ENCODE measurements around the gene GLMP.
"Not testable (repeated sequence)": the region's sequence is repeated elsewhere in the genome, so short reads cannot be mapped to it uniquely, and the experiment has no call there.

Gene GLMP, protein sequence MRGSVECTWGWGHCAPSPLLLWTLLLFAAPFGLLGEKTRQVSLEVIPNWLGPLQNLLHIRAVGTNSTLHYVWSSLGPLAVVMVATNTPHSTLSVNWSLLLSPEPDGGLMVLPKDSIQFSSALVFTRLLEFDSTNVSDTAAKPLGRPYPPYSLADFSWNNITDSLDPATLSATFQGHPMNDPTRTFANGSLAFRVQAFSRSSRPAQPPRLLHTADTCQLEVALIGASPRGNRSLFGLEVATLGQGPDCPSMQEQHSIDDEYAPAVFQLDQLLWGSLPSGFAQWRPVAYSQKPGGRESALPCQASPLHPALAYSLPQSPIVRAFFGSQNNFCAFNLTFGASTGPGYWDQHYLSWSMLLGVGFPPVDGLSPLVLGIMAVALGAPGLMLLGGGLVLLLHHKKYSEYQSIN

DNA sequence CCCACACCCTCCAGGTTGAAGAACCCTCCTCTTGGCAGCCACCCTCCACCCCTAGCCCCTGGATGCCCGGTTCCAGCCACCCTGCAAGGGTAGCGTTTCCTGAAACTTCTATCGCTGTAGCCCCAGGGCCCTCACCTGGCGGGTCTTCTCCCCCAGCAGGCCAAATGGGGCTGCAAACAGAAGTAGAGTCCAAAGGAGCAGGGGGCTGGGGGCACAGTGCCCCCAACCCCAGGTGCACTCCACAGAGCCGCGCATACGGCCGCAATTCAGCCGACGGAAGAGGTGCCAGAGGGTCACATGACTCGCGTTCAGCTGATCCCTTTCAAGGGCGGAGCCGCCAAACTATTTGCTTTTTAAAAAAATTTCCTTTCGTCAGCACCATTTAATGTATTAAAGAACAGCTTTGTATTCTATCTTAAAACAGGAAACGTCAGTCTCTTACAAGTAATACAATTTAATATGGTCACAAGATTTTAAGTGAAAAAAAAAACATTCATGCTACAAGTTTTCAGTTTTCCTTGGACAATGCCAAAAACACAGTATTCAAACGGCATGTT lies at the start of gene GLMP:
Gene GLMP, minus strand, starts transcription at position 289 of the 557 bp plus-strand sequence. Its CDS starts 34 bp downstream, at position 255.
- peak; percentile 82 for FAIRE-seq

DNA sequence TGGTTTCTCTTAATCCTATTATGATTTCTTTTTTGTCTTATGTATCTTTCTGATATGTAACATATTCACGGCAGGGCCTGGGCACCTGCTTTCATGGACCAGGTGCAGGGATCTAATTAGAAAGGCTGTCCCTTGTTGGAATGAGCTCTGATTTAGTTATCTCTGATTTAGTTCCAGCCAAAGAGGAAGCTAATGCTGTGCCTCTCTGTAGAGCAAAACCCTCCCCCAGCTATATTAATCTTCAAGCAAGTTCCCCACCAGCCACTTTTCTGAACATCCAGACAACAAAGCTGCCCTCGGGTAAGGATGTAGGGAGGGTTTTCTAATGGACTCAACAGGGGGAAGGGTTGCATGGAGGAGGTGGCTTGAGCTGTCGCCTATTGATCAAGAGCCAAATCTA lies 48.9 kb upstream of the GLMP start:
- no peak for FAIRE-seq

DNA sequence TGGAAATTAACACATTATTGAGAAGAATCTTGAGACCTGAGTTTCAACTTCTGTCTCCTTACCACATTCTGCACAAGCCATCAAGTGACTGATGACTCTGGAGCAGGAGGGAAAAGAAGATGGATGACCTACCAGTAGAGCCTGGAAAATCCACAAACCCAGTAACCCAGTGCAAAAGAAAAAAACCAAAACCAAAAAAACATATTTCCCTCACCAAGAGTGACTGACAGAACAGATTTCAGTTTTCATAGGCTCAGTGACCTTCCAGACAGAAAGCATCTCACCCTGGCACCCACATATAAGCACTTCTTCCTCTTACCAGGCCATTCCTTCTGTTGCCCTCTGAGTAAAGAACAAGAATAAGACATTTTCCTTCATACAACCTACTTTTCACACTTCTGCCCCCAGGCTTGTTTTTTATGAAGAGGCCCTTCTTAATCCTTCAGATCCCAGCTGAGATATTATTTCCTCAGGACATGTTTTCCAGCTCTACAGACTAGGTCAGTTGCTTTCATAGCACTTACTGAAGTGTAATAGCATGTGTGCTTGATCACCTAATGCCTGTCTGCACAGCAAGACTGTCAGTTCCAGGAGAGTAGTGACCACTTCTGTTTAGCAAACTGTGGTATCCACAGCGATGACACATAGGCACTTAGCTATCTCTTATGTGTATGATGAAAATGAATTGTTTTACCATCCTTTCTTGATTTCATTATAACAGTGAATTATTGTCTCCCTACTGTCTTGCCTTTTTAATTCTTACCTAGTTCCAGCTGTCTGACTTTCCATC lies 46.9 kb upstream of the GLMP start:
- FAIRE-seq = no peak

DNA sequence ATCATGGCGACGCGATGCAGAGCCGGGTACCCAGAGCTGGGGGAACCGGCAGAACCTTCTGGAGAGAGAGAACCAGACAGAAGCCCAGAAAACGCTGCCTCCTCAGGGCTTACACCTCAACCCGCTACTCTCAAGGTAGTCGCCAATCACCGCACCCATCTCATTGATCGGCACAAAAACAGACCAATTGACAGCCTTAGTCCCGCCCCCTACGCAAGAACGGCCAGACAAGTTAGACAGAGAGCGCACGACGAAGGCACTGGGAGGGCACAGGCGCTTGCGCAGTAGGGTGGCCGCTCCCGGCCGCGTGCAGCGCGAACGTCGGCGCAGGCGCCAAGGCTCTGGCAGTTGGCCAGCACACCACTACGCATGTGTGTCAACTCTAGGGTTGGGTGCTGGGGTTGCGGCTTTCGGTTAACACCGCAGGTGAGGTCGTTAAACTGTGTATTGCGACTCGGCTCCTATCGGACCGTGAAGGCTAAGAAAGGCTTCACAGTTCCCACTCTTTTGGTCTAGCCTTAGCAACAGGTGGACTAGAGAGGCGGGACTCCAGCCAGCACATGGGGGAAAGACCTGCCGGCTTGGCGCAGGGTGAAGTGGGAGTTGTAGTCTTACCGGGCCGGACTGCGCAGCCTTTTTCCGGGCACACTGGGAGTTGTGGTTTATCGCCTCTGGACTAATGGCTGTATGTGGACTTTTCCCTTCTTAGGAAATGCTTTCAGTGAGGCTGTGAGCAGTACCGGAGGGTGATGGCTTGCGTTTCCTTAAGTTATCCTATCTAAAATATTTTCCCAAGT lies 42.9 kb upstream of the GLMP start, which contains the start of the genes CCT3 and TSACC:
Gene CCT3, minus strand, starts transcription at position 113 of the 797 bp plus-strand sequence. Its CDS starts 108 bp downstream, at position 5.
Gene TSACC, plus strand, starts transcription at position 347 of the 797 bp plus-strand sequence. CDS start 1,232 bp downstream, outside the sequence.
- FAIRE-seq = peak; percentile 98

DNA sequence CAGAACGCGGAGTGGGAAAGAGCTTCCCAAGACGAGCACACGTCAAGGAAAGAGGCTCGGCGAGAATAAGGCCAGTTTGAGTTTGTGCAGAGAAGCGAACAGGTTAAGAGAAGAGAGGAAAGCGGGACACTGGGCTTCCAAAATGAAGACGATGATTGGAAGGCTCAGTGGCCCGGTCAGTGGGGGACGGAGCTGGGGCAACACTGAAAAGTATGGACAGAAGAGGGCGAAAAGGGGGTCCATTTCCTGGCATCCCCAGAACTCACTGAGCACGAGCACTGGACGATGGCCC lies 42.4 kb upstream of the GLMP start:
- no peak for FAIRE-seq

DNA sequence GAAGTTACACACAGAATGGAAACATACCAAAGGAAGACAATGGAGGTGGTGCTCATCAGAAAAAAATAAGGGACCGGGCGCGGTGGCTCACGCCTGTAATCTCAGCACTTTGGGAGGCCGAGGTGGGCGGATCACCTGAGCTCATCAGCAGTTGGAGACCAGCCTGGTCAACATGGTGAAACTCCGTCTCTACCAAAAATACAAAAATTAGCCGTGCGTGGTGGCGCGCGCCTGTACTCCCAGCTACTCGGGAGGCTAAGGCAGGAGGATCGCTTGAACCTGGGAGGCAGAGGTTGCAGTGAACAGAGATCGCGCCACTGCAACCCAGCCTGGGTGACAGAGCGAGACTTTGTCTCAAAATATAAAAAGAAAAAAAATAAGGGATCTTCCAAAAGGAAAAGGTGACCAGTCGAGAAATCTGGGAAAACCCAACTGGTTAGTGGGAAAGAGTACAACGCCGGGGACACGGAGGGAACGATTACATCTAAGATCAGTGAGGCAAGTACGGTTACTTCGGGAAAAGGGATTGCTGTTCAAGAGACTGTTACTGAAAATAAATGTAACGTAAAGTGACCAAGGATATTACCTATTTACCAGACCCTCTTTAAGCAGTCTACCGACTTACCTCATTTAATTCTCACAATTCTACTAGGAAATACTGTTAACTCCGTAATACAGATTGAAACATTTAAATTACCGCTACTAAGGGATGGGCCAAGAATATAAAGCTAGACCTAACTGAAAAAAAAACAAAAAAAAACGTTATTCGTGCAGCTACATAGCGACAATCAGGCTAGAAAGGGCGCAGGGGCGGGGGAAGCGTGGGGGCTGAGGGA lies 41.8 kb upstream of the GLMP start:
- no peak for FAIRE-seq

DNA sequence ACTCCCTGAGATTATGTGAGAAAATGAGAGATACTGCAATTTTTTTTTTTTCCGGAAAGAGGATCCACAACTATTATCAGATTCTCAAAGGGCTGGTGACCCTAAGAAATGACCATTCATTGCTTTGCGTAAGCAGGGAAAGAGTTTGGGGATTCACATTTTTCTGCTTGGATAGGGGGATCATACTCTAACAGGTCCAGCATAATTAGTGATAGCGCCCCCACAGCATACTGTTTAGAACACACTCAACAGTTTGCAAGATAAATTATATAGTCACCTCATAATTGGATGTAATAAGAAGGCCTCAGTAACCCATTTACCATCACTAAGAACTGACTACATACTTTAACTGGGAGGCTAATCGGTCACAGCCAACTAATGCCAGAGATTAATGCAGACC lies 40.8 kb upstream of the GLMP start:
- FAIRE-seq = no peak

DNA sequence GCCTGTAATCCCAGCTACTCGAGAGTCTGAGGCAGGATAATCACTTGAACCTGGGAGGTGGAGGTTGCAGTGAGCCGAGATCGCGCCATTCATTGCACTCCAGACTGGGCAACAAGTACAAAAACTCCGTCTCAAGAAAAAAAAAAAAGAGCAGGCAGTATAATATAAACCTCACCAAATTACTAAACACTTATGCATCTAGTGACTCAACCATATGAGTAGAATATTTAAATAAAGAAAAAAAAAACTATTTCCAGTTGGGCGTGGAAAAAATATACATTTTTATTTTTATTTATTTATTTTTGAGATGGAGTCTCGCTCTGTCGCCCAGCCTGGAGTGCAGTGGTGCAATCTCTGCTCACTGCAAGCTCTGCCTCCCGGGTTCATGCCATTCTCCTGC lies 27.7 kb upstream of the GLMP start:
- FAIRE-seq = not testable (repeated sequence)

DNA sequence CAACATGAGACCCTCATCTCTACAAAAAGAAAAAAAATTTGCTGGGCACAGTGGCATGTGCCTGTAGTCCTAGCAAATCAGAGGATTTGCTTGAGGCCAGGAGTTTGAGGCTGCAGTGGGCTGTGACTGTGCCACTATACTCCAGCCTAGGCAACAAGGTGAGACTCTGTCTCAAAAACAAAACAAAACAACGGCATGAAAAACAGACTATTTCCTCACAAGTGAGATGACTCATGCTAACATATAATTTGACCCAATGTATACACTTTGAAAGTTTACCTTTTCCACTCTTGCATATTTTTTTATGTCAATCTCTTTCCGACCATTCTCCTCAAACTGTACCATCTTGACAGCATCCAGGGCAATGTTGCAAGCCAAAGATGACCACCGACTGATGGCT lies 25.1 kb upstream of the GLMP start:
- no peak for FAIRE-seq

DNA sequence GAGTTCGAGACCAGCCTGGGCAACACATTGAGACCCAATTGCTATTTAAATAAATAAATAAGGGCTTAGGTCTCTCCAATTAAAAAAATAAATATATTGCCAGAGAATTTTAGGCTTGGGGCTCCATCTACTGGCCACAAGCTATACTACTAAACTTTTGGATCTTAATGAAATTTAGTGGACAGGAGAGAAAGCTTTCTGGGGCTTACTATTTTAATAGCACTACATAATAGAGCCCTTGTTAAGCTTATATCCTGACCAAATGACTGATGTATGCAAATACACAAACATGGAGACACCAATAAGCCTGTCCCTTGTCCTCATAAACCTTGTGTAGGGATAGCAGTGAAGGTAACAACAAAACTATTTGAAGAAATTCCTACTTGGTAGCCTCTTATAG lies 24.2 kb upstream of the GLMP start:
- peak; percentile 85 for FAIRE-seq

DNA sequence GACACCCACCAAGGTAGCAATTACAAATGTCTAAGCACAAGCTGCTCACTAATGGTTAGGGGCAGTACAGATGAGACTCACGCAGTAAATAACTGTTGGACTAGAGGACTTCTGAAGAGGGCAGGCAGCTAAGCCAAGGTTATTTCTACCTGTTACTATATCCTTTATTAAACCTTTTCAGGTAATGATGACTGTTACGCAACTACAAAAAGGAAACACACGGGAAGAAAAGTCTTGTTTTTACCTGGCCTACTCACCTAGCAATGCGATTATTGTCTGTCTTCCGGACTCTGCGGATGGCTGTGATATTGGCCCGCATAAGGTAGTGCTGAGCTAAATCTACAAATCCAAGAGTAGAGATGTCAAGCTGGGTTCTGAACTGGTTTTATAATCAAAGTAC lies 21.4 kb upstream of the GLMP start:
- no peak for FAIRE-seq

DNA sequence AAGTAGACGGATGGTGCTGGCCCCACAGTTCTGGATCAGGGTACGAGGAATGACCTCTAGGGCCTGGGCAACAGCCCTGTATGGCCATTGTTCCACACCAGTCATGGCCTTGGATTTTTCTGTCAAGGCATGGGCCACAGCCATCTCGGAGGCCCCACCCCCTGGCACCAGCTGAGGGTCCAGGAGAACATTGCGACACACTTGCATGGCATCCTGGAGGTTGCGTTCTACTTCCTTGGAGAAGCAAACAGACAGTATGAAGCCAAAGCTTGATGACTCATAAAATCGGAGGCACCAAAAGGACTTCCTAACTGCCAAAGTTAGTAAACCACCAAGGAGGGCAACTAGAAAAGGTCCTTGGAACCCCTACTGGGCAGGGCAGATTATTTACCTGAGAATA lies 15.5 kb upstream of the GLMP start:
- no peak for FAIRE-seq

DNA sequence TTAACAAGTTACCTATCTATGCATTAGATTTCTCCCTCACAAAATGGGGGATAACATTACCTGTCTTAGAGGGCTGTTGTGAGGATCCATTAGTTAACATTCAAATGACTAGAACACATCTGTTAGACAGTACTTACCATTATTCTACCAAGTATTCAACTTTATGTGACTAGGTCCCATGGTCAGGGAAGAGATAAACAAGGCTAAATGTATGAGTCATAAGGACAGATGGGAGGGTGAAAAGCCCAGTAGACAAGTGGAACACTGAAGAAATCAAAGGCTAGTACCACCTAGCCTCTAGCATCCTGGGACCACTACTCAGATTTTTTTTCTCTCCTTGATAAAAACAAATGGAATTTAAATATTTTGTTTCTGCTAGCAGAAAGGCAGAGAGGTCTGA lies 12.6 kb upstream of the GLMP start:
- no peak for FAIRE-seq

DNA sequence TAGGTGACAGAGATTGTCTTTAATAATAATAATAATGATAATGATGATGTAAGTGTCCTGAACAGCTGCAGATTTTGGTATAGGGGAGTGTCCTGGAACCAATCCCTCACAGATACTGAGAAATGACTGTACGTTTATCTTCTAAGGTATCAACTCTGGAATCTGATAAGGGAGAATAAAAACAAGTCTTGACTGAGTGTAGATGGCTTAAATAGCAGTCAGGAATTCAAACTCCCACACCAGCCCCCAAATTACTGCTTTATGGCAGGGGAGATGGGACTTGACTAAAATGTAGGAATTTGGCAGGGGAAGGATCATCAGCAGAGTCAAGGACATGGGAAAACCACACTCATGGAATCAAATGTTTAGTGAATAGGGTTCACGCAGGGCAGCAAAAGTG lies 9.7 kb upstream of the GLMP start:
- FAIRE-seq = no peak

DNA sequence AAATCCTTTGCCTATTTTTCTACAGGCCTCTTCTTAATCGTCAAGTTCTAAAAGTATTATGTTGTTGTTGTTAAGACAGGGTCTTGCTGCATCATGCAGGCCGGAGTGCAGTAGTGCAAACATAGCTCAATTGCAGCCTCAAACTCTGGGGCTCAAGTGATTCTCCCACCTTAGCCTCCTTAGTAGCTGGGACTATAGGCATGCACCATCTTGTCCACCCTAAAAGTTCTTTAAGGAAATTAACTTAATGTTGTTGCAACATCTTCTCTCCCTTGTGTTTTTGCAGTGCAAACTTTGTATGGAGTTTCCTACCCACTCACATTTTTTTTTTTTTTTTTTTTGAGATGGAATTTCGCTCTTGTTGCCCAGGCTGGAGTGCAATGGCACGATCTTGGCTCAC lies 7.8 kb upstream of the GLMP start:
- no peak for FAIRE-seq

DNA sequence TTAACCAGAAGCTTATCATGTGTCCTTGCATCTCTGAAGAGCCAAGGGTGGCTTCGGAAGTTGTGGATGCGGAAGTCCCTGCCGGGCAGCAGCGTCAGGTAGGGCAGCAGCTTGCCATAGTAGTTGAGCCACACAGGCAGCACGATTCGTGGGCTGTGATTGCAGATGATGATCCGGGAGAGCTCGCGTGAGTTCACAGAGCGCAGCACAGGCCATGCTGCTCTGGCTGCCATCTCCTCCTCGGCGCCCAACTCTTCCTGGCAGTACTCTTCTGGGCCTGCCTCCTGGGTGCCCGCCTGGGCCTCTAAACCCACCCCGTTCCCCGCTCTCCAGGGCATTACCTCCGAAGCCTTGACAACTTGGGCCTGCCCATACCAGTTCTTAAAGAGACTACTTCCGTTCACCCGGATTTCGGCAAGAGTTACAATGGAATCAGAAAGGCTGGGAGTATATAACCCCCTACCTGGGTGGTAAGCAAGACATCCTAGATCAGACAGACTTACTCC lies 3.4 kb upstream of the GLMP start, which contains the start of gene VHLL:
Gene VHLL, minus strand, starts transcription at position 456 of the 506 bp plus-strand sequence. Its CDS starts 118 bp downstream, at position 338.
- FAIRE-seq = no peak

DNA sequence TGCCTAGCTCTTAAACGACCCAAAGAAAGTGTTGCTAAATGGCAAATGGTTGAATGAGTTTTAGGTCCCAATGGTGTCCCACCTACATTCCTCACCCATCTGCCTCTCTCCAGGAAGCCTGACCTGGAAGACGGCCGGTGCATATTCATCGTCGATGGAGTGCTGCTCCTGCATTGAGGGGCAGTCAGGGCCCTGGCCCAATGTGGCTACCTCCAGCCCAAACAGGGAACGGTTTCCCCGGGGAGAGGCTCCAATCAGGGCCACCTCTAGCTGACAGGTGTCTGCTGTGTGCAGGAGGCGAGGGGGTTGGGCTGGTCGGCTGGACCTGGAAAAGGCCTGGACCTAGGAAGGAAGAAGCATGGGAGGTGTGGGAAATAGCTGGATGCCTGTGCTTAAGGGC lies 1.6 kb downstream of the GLMP start:
- FAIRE-seq = no peak

DNA sequence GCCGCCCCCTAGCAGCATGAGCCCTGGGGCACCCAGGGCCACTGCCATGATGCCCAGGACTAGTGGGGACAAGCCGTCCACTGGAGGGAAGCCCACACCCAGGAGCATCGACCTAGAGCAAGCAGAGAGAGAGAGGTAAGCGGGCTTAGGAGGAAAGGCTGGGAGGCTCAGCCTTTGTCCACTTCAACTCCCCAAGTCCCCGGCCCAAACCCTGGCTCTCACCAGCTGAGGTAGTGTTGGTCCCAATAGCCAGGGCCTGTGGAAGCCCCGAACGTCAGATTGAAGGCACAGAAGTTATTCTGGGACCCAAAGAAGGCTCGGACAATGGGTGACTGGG lies 2.4 kb downstream of the GLMP start:
- FAIRE-seq = no peak

DNA sequence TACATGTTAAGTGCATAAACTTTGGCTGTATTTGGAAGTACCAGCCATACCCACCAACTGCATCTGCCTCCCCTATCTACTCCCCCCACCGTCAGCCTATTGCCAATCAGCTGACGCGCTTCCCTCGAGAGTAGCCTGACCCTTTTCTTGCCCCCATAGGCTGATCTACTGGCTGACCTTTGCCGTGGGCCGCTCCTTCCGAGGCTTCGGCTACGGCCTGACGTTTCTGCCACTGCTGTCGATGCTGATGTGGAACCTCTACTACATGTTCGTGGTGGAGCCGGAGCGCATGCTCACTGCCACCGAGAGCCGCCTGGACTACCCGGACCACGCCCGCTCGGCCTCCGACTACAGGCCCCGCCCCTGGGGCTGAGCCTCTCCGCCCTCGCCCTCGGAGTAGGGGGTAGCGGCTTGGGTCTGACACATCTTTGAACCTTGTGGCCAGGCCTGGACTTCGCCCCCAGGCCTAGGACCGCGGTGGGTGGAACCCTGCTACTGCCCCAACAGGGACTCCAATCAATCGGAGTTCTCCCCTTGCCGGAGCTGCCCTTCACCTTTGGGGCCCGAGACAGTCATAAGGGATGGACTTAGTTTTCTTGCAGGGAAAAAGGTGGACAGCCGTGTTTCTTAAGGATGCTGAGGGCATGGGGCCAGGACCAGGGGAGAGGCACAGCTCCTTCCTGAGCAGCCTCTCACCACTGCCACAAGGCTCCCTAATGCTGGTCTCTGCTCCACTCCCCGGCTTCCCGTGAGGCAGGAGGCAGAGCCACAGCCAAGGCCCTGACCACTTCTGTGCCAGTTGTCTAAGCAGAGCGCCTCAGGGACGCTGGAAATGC lies 4.0 kb downstream of the GLMP start:
- FAIRE-seq = peak; percentile 66

DNA sequence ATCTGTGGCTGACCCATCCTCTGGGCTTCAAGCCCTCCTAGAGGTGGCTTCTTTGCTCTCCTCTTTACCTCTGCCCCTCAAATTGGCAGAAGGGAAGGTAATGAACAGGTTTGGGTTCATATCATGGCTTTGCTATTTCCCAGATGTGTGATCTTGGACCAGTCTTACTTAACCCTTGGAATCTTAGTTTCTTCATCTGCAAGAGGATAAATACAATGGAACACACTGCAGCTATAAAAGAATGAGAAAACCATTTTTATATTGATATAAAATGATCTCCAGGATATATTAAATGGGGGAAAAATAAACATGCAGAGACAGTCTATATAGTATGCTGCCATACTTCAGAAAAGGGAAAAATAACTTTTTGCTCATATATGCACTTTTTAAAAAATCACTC lies 5.6 kb downstream of the GLMP start:
- no peak for FAIRE-seq

DNA sequence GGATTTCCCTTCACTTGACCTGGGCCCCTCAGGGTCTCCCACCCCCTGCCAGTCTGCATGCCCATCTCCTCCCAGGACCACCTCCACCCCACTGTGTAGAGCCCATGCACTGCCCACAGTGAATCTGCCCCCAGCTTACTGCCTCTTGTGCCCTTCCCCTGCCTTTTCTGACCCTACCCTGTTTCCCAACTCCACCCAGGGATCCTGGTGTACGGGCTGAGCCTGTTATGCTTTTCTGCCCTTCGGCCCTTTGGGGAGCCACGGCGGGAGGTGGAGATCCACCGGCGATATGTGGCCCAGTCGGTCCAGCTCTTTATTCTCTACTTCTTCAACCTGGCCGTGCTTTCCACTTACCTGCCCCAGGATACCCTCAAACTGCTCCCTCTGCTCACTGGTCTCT lies 9.4 kb downstream of the GLMP start:
- FAIRE-seq = no peak

All from TTC549 (cell line).